Activated naive CD4-positive, alpha-beta T cell treated with Interleukin-2 at 50 U/mL for 16 hours (primary cell): ENCODE results near the gene MRPL4.
"Not testable (repeated sequence)": the region's sequence is repeated elsewhere in the genome, so short reads cannot be mapped to it uniquely, and the experiment has no call there.

Experiments
- DNase-seq: peaks from one replicate; pipeline ENCODE4 v3.0.0-alpha.2; 2020

Gene MRPL4

GRCh38 chr19:10268071-10268470, 16.1 kb downstream of the MRPL4 start:
- DNase-seq: no peak

GRCh38 chr19:10269333-10270179, 17.5 kb downstream of the MRPL4 start:
- DNase-seq: peak; percentile 89

GRCh38 chr19:10270180-10270615, 18.2 kb downstream of the MRPL4 start:
- DNase-seq: peak; percentile 74

GRCh38 chr19:10270616-10271394, 18.8 kb downstream of the MRPL4 start, which contains the start of gene ICAM1:
Gene ICAM1 (plus strand): TSS chr19:10271120. CDS start chr19:10271160, 40 bp downstream.
- DNase-seq: peak; percentile 80

- peak; percentile 49 for DNase-seq
These were observed 19.6 kb downstream of the MRPL4 start for GRCh38 chr19:10271543-10272086.

GRCh38 chr19:10274589-10274988, 22.6 kb downstream of the MRPL4 start:
- DNase-seq: no peak

- DNase-seq: no peak
These were observed 26.0 kb downstream of the MRPL4 start for GRCh38 chr19:10277795-10278589.

- no peak for DNase-seq
These were observed 26.9 kb downstream of the MRPL4 start for GRCh38 chr19:10278935-10279334.

- DNase-seq: no peak
These were observed 27.9 kb downstream of the MRPL4 start for GRCh38 chr19:10279737-10280442.

- DNase-seq: not testable (repeated sequence)
These were observed 30.0 kb downstream of the MRPL4 start for GRCh38 chr19:10282043-10282442.

GRCh38 chr19:10283301-10284064, 31.5 kb downstream of the MRPL4 start:
- DNase-seq: no peak

- DNase-seq: no peak
These were observed 32.3 kb downstream of the MRPL4 start for GRCh38 chr19:10284065-10284959.

- DNase-seq: no peak
These were observed 32.9 kb downstream of the MRPL4 start for GRCh38 chr19:10284960-10285278.

- DNase-seq: no peak
These were observed 33.4 kb downstream of the MRPL4 start for GRCh38 chr19:10285393-10285792.

- peak; percentile 36 for DNase-seq
These were observed 35.1 kb downstream of the MRPL4 start, which contains the start of gene ICAM4 for GRCh38 chr19:10286803-10287737. Gene ICAM4 (plus strand): TSS chr19:10286955. CDS start chr19:10287013, 58 bp downstream.

- DNase-seq: peak; percentile 46
These were observed 36.7 kb downstream of the MRPL4 start for GRCh38 chr19:10288662-10289166.

- peak; percentile 78 for DNase-seq
These were observed 37.3 kb downstream of the MRPL4 start for GRCh38 chr19:10289167-10289835.

- DNase-seq: peak; percentile 58
These were observed 37.9 kb downstream of the MRPL4 start, which contains the start of gene ICAM5 for GRCh38 chr19:10289836-10290356. Gene ICAM5 (plus strand): TSS chr19:10289952. CDS start chr19:10290044, 92 bp downstream.
